Measurements from ENCODE around the gene ARHGEF18.

ARHGEF18 gene

DNA sequence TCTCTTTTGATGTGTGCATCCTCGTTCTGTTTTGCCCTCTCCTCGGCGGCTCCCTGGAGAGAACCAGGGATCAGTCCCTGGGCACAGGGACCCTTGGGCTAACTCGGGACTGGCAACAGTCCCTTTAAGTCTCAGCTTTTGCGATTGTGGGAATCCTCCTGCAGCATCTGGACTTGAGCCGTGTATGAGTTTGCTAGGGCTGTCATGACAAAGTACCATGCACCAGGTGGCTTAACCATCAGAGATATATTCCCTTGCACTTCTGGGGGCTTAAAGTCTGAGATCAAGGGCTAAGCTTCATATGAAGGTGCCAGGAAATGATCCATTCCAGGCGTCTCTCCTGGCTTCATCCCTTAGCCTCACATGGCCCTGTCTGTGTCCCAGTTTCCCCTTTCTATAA is 34.5 kb downstream of the ARHGEF18 start:
- DNase-seq (ENCODE audit: low spot score) = no peak

DNA sequence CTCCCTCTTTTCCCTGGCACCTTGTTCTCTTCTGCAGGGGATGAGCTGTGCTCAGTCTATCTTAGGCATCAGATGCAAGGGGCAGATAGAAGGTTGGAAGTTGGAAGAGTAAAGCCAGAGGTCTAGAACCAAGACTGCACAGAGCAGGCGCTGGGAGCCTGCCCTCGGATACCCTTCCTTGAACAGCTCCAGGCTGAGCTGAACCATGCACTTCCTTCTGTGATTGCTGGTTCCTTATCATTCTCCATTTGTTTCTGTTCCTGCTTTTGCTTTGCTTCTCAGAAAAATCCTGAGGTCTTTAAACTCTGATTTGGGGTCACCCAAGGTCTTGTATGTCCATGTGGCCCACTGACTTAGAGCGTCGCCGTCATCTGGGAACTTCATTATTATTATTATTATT is 36.3 kb downstream of the ARHGEF18 start:
- no peak for DNase-seq (ENCODE audit: low spot score)

DNA sequence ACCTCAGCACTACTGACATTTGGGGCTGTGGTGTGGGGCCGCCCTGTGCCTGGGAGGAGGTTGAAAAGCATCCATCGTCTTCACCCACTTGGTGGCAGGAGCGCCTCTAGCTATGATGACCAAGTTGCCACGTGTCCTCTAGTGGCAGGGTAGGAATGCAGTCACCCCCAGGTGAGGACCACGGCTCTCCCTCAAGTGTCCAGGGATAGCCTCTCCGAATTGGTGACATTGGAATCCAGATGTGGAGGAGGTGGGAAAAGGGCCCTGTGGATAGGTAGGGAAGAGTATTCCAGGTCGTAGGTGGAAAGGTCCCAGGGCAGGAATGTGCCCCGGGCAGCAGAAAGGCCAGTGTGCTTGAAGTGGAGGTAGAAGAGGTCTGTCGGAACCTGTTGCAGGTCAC is 37.6 kb downstream of the ARHGEF18 start:
- DNase-seq (ENCODE audit: low spot score) = no peak

DNA sequence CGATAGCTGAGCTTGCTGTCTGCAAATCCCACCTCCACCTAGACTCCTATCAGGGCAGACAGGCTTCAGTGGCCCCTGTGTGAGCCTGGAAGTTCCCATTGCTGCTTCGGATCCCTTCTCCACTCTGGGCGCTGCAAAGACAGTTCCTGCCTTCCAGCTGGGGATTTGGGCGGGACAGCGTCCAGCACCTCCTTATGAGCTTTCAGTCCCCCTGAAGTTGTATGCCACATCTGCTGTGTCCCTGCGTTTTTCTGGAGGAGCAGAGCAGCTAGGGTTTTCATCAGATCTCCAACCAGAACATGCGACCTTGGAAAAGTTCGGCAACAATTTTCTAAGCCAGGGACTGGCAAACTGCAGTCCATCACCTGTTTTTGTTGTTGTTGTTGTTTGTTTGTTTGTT is 38.0 kb downstream of the ARHGEF18 start:
- no peak for DNase-seq (ENCODE audit: low spot score)

DNA sequence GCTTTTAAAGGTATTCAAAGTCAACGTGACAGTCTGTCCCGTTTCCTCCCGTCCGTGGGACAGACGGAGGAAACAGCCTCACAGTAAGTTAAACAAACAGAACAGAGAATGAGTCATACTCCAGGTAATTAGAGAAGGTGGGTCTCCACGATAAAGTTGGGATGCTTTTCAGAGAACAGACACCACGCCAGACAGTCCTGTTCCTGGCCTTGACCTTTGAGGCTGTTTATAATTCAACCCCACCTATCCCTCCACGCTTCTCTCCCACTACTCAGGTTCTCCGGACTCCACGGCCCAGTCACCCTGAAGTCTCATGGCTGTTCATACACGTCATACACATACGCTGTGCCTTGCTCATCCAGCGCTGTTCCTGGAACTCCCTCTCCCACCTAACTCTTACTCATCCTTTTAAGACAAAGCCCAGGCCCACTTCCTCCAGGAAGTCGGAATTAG is 42.5 kb downstream of the ARHGEF18 start:
- DNase-seq (ENCODE audit: low spot score) = no peak

DNA sequence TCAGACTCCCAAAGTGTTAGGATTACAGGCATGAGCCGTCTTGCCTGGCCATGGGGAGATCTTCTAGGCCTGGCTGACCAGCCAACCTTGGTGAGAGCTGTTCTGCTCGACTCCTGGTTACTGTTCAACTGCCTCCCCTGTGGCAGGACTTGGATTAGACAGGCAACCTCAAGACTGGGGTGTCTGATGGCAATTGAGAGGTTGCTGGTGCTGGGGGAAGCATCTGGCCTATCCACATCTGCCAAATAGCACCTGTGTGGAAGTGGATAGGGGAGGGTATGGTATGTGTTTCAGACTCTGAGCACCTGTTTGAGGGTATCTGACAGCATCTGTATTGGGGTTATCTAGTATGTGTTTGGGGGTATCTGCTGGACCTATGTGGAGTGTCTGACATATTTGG is 44.7 kb downstream of the ARHGEF18 start:
- no peak for DNase-seq (ENCODE audit: low spot score)

DNA sequence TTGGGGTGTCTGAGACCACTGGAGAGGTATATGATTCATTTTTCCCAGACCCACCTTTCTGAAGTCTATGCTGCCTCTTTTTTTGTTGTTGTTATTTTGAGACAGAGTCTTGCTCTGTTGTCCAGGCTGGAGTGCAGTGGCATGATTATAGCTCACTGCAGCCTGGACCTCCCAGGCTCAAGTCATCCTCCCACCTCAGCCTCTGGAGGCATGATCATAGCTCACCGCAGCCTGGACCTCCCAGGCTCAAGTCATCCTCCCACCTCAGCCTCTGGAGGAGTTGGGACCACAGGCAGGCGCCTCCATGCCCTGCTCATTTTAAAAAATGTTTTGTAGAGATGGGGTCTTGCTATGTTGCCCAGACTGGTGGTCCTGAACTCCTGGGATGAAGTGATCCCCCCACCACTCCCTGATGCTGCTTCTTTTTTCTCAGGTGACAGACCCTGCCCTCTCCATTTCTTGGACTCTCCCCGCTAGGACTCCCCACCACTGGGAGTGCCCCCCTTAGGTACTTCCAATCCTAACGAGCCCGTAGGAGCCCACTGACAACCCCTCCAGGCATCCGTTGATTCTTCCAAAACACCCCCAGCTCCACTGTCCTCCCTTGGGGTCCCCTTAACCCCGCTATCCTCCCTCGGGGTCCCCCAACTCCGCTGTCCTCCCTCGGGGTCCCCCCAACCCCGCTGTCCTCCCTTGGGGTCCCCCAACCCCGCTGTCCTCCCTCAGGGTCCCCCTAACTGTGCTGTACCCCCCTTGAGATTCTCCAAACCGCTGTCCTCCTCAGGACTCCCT is 45.4 kb downstream of the ARHGEF18 start:
- DNase-seq (ENCODE audit: low spot score) = no peak

DNA sequence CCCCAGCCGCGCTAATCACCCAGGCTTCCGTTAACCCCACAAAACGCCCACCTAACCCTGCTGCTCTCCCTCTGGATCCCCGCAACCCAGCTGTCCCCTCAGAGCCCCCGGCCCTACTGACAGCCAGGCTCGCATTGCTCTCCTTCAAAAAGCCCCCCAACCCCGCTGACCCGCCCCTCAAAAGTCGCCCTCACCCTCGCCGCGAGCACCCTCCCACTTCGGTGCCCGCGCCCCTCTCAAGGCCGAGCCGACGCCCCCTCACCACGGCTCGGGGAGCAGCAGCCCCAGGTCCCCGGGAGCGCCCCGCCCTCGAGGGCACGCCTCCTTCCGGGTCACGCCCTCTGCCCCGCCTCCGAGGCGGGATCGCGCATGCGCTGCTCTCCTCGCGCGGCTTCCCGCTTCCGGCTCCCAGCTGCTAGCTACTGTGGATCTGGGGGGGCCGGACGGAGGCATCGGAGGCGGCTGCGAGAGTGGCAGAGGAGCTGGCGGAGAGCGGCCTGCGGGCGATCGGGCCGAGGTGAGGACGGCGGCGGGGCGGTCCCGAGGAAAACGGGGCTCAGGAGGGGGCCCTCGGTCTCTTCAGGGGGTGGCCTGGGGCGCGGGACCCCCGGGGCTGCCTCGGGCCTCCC is 46.1 kb downstream of the ARHGEF18 start:
- peak; percentile 95 for DNase-seq (ENCODE audit: low spot score)

DNA sequence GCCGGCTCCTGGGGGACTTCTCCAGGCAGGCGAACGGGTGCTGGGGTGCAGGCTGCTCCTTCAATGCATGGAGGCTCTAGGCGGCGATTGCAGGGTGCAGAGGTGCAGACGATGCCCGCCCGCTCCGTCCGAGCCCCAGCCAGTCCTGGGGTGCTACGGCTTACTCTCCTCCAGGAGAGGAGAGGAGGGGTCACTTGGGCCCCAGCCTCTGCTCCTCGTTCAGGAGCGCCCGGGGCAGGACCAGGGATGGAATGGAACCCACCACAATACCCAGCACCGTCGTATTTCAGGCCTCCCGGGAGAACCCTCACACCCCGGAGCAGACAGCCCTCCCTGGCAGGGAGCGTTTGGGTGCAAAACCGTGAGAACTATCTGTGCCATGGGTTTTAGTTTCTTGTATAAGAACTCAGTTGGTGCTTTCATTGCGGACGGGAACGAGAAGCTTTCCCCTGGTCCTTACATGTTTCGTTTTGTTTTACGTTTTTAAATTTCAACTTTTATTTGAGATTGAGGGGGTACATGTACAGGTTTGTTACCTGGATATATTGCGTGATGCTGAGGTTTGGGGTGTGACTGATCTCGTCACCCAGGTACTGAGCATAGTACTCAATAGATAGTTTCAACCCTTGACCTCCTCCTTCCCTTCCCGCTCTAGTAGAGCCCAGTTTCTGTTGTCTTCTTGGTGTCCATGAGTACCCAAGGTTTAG is 46.8 kb downstream of the ARHGEF18 start:
- peak; percentile 37 for DNase-seq (ENCODE audit: low spot score)

DNA sequence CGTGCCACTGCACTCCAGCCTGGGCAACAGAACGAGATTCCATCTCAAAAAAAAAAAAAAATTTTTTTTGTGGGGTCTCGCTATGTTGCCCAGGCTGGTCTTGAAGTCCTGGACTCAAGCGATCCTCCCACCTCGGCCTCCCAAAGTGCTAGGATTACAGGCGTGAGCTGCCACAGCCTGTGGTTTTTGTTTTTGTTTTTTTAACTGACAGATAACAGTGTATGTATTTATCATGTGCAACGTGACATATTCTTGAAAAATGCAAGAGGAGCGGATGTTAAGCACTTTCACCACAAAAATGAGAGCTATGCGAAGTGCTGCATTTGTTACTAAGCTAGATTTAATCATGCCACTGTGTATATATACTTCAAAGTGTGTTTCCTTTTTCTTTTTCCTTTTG is 49.0 kb downstream of the ARHGEF18 start:
- peak; percentile 54 for DNase-seq (ENCODE audit: low spot score)
